ENCODE measurements around the gene CDH13.

The CDH13 gene

GRCh38 chr16:83602761-83603722 is 976.3 kb downstream of the CDH13 start:
- DNase-seq: no peak

- DNase-seq: no peak
Measured at GRCh38 chr16:83603723-83604570, 977.2 kb downstream of the CDH13 start.

- DNase-seq: no peak
Measured at GRCh38 chr16:83606486-83607030, 979.8 kb downstream of the CDH13 start.

GRCh38 chr16:83609178-83609577 is 982.4 kb downstream of the CDH13 start:
- no peak for DNase-seq

- DNase-seq: no peak
Measured at GRCh38 chr16:83615141-83615952, 988.6 kb downstream of the CDH13 start.

- DNase-seq: no peak
Measured at GRCh38 chr16:83615953-83616350, 989.2 kb downstream of the CDH13 start.

- DNase-seq: no peak
Measured at GRCh38 chr16:83619381-83620150, 992.8 kb downstream of the CDH13 start.

- DNase-seq: no peak
Measured at GRCh38 chr16:83622010-83622409, 995.2 kb downstream of the CDH13 start.

- no peak for DNase-seq
Measured at GRCh38 chr16:83623091-83623730, 996.4 kb downstream of the CDH13 start.

- DNase-seq: no peak
Measured at GRCh38 chr16:83623892-83624291, 997.1 kb downstream of the CDH13 start.

- no peak for DNase-seq
Measured at GRCh38 chr16:83624429-83625120, 997.8 kb downstream of the CDH13 start.

GRCh38 chr16:83626204-83626603 is 999.4 kb downstream of the CDH13 start:
- no peak for DNase-seq

GRCh38 chr16:83626676-83627075 is 999.9 kb downstream of the CDH13 start:
- no peak for DNase-seq

- no peak for DNase-seq
Measured at GRCh38 chr16:83627996-83628395, 1001.2 kb downstream of the CDH13 start.

- DNase-seq: no peak
Measured at GRCh38 chr16:83629426-83629825, 1002.7 kb downstream of the CDH13 start.

- DNase-seq: no peak
Measured at GRCh38 chr16:83629836-83630235, 1003.1 kb downstream of the CDH13 start.

GRCh38 chr16:83630979-83631378 is 1004.2 kb downstream of the CDH13 start:
- DNase-seq: no peak

- no peak for DNase-seq
Measured at GRCh38 chr16:83633286-83633685, 1006.5 kb downstream of the CDH13 start.

- DNase-seq: no peak
Measured at GRCh38 chr16:83648347-83648746, 1021.6 kb downstream of the CDH13 start.

- no peak for DNase-seq
Measured at GRCh38 chr16:83651871-83652270, 1025.1 kb downstream of the CDH13 start.

GRCh38 chr16:83652943-83653342 is 1026.2 kb downstream of the CDH13 start:
- DNase-seq: no peak

All from NCI-H510A (cell line).